ENCODE measurements around the gene PLXNA4. TPM values are rescaled to one million over a fixed set of nuclear protein-coding genes. Genes with fewer than 3 reads are reported as not detected.

PLXNA4 gene
- total RNA-seq, 1 experiment from 2014 or later: 11.2 TPM

DNA sequence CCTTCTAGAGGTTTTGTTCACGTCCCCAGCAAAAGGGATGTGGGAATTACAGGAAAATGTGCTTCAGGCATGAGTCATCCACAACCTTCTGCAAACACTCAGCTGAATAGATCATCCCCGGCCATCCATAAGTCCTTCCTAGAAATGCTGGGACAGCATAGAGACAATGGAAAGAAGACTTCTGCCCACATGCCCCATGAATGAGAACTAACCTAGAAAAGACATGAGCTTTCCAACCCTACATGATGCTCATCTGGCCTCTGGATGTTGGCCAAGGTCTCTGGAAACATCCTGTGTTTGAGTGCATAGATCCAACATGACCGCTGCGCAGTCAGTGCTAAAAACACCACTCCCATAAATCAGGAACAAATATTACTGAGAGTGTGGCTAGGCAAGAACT, 277.5 kb downstream of the PLXNA4 start:
- no peak overlapping the region for H3K4me3 ChIP-seq
- H3K27me3 ChIP-seq: no peaks in the 10 kb centered on the region
- no peaks in the 10 kb centered on the region for H3K36me3 ChIP-seq
- peak in 1 of 2 experiments; percentile 45 for DNase-seq
- peaks cover 47% of the 10 kb centered on the region for H3K4me1 ChIP-seq
- no peaks in the 10 kb centered on the region; the same call in 1 of the 2 replicates for H3K9me3 ChIP-seq (replicated peaks)
- no peak overlapping the region for H3K27ac ChIP-seq

DNA sequence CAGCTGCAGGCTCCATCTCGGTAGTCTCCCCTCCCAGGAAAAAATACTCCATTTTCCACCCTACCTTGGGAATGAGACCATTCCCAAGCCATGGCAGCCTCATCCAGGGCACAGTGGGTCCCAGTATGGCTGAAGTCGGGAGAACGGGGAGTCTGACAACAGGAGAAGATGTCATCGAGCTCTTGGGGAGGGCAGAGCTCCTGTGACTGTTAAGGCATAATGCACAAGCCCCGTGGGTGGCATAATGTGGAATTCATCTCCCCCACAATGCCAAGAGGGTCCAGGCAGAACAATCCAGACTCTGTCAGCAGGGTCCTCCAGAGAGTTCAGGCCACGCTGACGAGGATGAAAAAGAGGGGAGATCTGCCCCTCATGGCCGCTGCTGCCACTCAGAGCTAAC, 279.4 kb downstream of the PLXNA4 start:
- H3K9me3 ChIP-seq (replicated peaks): no peaks in the 10 kb centered on the region; the same call in 1 of the 2 replicates
- no peaks in the 10 kb centered on the region for H3K27me3 ChIP-seq
- H3K4me1 ChIP-seq: peaks cover 57% of the 10 kb centered on the region
- no peak for DNase-seq
- no peaks in the 10 kb centered on the region for H3K36me3 ChIP-seq
- no peak overlapping the region for H3K27ac ChIP-seq
- H3K4me3 ChIP-seq: no peak overlapping the region

DNA sequence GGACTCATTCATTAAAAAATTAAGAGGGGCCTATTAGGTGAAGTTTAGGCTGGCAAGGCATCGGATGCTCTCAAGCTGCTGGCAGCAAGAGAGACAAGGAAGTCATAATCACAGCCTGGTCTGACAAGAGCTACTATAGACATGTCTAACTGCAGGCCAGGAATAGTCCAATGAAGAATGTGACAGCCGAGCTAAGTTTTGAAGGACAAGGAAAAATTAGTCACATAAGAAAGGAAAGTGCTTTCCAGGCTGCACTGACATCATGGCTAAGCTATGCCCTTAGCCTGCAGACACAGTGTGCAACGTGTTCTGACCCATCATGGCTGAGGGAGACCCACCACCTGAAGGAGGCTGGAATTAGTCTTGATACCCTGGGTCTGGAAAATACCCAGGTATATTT, 281.1 kb downstream of the PLXNA4 start:
- peaks cover 57% of the 10 kb centered on the region for H3K4me1 ChIP-seq
- no peak overlapping the region for H3K4me3 ChIP-seq
- H3K36me3 ChIP-seq: no peaks in the 10 kb centered on the region
- no peaks in the 10 kb centered on the region for H3K9me3 ChIP-seq (replicated peaks)
- H3K27ac ChIP-seq: no peak overlapping the region
- H3K27me3 ChIP-seq: no peaks in the 10 kb centered on the region
- no peak for DNase-seq

DNA sequence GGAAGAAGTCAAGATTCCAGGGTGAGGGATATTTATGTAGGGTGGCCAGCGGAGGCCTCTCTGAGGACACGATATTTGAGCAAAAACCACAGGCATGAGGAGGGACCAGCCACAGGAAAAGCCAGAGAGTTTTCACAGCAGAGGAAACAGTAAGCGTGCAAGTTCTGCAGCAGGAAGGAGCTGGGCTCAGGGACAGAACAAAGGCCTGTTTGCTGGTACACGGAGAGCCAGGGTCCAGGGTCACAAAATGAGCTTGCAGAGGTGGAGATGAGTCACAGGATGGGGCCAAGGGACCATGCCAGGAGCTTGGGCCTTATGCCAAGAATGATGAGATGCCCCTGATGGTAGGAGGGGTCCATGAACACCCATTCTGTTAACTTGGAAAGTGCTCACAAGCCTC, 283.5 kb downstream of the PLXNA4 start:
- Histone ChIP-seq H3K4me1 (peaks cover 40% of the 10 kb centered on the region), H3K9me3 (replicated peaks) (no peaks in the 10 kb centered on the region), H3K36me3 (no peaks in the 10 kb centered on the region), H3K27me3 (no peaks in the 10 kb centered on the region), H3K4me3 (no peak overlapping the region), H3K27ac (peak overlapping the region; percentile 19; the same call in 1 of the 2 replicates)
- peak; percentile 68 to 75 for DNase-seq

DNA sequence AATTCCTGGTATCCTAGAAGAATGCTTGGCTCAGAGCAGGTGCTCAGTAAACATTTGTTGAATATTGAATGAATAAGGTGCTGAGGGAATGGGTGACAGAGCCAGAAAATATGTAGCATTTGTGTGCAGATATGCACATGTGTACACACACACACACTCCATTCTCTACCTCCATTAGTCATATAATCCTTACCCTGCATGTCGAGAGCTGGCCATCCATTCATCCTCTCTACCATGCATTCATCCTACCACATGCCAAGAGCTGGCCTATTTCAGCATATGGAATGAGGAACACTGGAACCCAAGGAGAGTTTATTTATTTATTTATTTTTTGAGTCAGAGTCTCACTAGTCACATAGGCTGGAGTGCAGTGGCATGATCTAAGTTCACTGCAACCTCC, 284.8 kb downstream of the PLXNA4 start:
- no peaks in the 10 kb centered on the region for H3K27me3 ChIP-seq
- no peaks in the 10 kb centered on the region for H3K36me3 ChIP-seq
- H3K9me3 ChIP-seq (replicated peaks): no peaks in the 10 kb centered on the region
- peaks cover 40% of the 10 kb centered on the region for H3K4me1 ChIP-seq
- H3K4me3 ChIP-seq: no peak overlapping the region
- DNase-seq: no peak
- H3K27ac ChIP-seq: no peak overlapping the region; the same call in 1 of the 2 replicates

DNA sequence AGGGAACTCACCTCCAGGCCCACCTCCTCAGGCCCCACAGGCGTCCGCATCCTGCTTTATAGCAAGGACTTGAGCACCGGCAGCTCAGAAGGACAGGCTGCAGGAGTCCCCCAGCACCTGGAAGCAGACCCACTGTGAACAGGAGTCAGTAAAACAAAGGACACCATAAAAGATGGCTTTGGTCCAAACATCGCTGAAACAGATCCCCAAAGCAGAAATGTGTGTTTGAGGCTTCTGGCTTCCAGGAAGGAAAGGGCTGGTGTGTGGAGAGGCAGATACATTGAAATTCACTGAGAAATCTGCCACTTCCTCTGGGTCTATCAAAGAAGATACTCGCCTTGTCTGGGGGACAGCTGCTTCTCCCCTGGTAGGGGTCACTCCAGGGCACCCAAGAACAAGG, 286.2 kb downstream of the PLXNA4 start:
- Histone ChIP-seq H3K4me3 (no peak overlapping the region), H3K36me3 (no peaks in the 10 kb centered on the region), H3K27ac (peak overlapping the region; percentile 9; the same call in 1 of the 2 replicates), H3K4me1 (peaks cover 40% of the 10 kb centered on the region), H3K27me3 (no peaks in the 10 kb centered on the region), H3K9me3 (replicated peaks) (no peaks in the 10 kb centered on the region)
- peak; percentile 19 to 56 for DNase-seq

DNA sequence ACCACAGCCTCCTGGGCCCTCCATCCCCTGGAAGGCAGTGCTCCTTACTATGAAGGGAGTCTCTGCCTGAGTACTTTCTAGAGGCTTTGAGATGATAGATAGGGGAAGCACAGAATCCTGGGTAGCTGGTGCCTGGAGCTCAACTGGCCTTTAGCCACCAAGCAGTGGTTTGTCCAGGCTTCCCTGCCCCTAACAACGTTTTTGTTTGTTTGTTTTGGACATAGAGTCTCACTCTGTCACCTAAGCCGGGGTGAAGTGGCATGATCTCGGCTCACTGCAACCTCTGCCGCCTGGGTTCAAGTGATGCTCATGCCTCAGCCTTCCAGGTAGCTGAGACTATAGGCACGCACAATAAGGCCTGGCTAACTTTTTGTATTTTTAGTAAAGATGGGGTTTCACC, 289.4 kb downstream of the PLXNA4 start:
- Histone ChIP-seq H3K4me1 (peaks cover 22% of the 10 kb centered on the region), H3K9me3 (replicated peaks) (no peaks in the 10 kb centered on the region; the same call in 1 of the 2 replicates), H3K27ac (no peak overlapping the region), H3K27me3 (no peaks in the 10 kb centered on the region), H3K36me3 (no peaks in the 10 kb centered on the region), H3K4me3 (no peak overlapping the region)
- no peak for DNase-seq

DNA sequence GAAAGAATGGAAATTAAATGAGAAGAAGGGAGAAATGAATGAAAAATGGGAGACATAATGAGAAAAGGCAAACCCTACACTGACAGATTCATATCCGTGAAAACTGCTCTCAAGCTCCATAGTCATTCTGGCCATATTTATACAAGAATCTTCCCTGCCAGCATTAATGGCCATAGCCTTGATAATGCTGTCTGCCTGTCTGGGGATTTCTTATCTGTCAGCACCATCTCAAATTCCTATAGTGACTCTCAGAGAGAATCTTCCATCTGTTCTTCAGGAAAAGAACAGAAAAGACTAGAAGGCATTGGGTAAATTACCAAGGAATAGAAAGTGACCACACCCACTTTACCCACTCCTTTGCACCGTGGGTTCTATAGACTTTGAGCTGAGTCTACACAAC, 295.9 kb downstream of the PLXNA4 start:
- peaks cover 21% of the 10 kb centered on the region for H3K4me1 ChIP-seq
- H3K27me3 ChIP-seq: no peaks in the 10 kb centered on the region
- H3K4me3 ChIP-seq: no peak overlapping the region
- DNase-seq: no peak
- no peaks in the 10 kb centered on the region for H3K36me3 ChIP-seq
- H3K27ac ChIP-seq: no peak overlapping the region
- no peaks in the 10 kb centered on the region; the same call in 1 of the 2 replicates for H3K9me3 ChIP-seq (replicated peaks)

DNA sequence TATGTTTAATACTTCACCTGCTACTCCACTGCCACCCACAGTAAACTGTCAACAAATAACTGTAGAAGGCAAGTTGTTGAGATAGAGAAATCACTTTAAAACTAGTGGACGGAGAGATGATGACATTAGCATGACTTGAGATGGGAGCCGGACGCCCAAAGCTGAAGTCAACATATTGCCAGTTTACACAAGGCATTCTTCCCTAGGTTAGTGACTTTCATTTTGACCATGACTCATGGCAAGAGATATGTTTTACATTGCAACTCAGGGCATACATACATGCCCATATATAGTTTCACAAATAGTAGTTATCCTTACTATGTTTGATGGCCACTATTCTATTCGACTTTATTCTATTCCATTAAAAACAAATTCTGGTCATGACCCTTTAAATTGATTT, 296.6 kb downstream of the PLXNA4 start:
- Histone ChIP-seq H3K27me3 (no peaks in the 10 kb centered on the region), H3K4me3 (no peak overlapping the region), H3K4me1 (peaks cover 27% of the 10 kb centered on the region), H3K27ac (no peak overlapping the region), H3K9me3 (replicated peaks) (no peaks in the 10 kb centered on the region; the same call in 1 of the 2 replicates), H3K36me3 (no peaks in the 10 kb centered on the region)
- no peak for DNase-seq

DNA sequence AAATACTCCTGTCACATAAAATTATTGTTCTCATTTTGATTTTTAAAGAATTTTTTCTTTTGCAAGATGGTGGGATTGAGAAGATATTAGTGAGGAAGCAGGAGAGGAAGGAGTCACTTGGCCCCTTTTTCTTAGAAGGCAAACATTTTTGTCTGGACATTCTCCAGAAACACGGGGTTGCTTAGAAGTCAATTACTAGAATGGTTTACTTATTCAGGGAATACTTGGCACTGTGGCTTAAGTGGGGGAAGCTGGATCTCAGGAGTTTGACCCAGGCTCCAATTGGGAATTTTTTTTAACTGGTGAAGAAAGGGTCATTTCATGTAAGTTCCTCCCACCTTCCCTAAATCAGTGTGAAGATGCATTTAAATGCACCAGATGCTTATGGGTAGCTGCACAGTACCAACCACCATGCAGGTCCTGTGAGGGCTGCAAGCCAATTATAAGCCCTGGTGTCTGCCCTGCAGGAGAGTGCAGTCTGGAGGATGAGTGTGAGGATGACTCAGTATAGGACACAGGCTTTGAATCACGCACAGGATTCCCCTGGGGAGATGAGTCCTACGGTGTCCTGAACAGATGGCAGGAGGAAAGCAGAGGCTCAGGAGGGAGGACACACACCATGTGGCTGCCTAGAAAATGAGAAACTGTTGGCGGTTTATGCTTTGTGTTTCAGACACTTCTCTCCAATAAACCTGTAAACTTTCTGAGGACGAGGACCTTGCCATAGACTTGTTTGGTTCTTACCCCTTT, 299.1 kb downstream of the PLXNA4 start:
- peak in 1 of 2 experiments; percentile 32 for DNase-seq
- Histone ChIP-seq H3K4me3 (no peak overlapping the region), H3K27ac (no peak overlapping the region), H3K36me3 (no peaks in the 10 kb centered on the region), H3K9me3 (replicated peaks) (no peaks in the 10 kb centered on the region; the same call in 1 of the 2 replicates), H3K4me1 (peaks cover 27% of the 10 kb centered on the region), H3K27me3 (no peaks in the 10 kb centered on the region)

DNA sequence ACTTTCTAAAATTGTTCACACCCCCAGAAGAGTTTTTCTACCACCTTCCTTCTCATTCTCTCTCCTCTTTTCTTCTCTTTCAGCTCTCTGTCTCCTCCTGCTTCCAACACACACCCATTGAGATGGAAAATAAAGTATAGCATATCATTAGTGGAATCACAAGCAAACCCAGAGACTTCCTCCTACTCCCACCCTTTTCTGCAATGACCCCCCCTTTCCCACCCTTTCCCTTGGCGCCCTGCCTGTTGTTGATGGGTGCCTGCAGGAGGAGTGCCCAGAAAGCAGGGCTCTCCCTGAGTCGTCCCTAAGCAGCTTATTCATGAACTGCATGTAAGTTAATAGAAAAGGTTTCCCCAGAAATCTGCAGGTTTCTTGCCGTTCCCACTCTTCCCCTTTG, 300.0 kb downstream of the PLXNA4 start:
- no peaks in the 10 kb centered on the region; the same call in 1 of the 2 replicates for H3K9me3 ChIP-seq (replicated peaks)
- H3K27me3 ChIP-seq: no peaks in the 10 kb centered on the region
- H3K4me3 ChIP-seq: no peak overlapping the region
- peaks cover 22% of the 10 kb centered on the region for H3K4me1 ChIP-seq
- H3K27ac ChIP-seq: no peak overlapping the region
- no peaks in the 10 kb centered on the region for H3K36me3 ChIP-seq
- no peak for DNase-seq

DNA sequence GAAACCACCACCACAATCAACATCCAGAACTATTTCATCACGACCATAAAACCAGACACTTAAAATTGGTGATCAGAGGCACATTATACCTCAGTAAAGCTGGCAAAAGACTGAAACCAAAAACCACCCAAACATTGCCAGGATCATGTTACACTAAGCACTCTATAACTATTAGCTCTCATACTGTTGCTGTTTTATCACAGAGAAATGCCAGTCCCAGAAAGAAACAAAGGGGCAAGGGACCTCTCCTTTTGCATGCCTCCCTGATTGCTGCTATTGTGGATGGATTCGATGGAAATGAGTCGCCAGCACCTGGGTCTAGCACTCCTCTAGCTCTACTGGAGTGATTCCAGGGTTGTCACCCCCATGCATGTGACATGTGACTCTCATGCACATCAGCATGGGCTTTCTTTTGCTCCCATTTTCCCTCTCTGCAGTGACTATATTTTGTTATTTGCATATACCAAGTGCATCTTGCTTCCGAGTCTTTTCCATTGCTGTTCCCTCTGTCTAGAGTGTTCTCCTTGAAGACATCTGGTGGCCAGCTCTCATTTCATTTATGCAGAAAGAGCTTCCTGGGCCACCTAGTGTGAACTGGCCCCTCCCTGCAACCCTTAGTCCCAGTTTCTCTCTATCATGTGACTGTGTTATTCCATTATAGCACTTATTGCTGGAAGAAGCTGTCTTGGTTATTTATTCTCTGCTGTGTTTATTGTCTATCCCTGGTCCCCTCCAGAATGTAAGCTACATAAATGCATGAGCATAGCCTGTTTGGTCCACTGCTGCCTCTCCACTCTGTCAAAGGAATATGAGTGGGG, 300.6 kb downstream of the PLXNA4 start:
- Histone ChIP-seq H3K9me3 (replicated peaks) (no peaks in the 10 kb centered on the region), H3K4me3 (no peak overlapping the region), H3K27me3 (no peaks in the 10 kb centered on the region), H3K27ac (no peak overlapping the region), H3K36me3 (no peaks in the 10 kb centered on the region), H3K4me1 (peaks cover 20% of the 10 kb centered on the region)
- peak in 1 of 2 experiments; percentile 46 for DNase-seq

DNA sequence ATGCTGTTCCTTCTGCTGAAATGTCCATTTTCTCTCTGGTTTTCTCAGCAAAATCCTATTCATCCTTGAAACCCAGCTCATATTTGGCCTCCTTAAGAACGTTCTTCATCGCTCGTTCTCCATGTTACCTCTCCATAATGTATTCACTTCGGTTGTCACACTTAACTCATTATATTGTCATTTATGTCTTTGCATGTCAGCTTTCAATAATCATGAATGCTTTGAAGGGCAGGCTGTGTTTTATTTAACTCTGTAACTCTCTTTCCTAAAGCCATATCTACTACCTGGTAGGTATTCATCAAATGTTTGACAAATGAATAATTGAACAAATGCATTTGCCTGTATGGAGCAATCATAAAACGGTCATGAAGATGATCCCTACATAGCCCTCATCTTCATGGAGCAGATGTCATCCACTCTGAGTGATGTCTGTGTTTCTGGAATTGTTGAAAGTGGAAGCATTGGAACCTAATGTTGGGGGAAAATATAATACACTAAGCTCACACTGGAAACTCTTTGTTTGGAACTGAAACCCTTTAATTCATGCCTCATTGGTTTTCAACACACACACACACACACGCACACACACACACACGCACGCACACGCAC, 303.4 kb downstream of the PLXNA4 start:
- H3K9me3 ChIP-seq (replicated peaks): no peaks in the 10 kb centered on the region
- no peak for DNase-seq

DNA sequence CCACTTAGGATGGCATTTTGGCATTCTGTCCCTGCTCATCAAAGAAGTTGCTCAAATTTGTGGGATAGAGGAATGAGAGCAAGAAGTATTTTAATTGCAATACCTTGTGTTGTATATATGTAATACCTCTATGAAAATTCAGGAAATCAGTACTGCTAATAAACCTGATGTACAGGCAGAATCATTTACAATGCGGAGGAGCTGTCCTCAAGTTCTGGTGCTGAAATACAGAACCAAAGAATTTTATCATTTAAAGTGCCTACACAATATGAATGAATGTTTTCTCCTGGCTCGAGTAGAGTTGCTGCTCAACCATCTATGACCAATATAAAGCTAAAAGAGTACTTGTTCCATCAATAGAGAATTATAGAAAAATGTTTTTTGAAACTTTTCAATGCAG, 305.8 kb downstream of the PLXNA4 start:
- Histone ChIP-seq H3K27ac (no peak overlapping the region), H3K4me1 (peaks cover 18% of the 10 kb centered on the region), H3K4me3 (no peak overlapping the region), H3K27me3 (no peaks in the 10 kb centered on the region), H3K36me3 (no peaks in the 10 kb centered on the region), H3K9me3 (replicated peaks) (no peaks in the 10 kb centered on the region)
- DNase-seq: peak; percentile 23 to 65

More for the DNA sequence above, 303.4 kb downstream of the PLXNA4 start:
- Histone ChIP-seq H3K4me3 (no peak overlapping the region), H3K4me1 (peaks cover 23% of the 10 kb centered on the region), H3K27ac (no peak overlapping the region), H3K36me3 (no peaks in the 10 kb centered on the region), H3K27me3 (no peaks in the 10 kb centered on the region)

DNA sequence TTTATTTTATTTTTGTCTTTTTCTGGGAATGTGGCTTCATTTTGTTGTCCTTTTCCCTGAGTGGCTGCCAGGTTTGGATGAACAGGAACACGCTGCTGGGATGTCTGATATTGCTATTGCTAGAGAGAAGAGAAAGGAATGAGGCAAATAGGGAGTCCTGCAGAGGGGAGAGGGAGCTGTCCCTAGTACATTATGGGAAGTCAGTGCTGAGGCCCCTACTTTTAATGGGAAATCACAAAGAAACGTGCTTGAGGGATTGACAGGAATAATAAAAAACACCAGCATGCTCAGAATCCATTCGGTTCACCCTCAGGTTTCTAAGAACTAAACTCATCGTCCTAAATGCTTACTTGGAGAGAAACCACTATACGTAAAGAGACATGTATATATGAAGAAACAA, 306.6 kb downstream of the PLXNA4 start:
- no peak for DNase-seq
- H3K4me3 ChIP-seq: no peak overlapping the region
- no peak overlapping the region for H3K27ac ChIP-seq
- peaks cover 11% of the 10 kb centered on the region; the same call in 1 of the 2 replicates for H3K4me1 ChIP-seq
- H3K27me3 ChIP-seq: no peaks in the 10 kb centered on the region
- no peaks in the 10 kb centered on the region for H3K36me3 ChIP-seq
- H3K9me3 ChIP-seq (replicated peaks): no peaks in the 10 kb centered on the region
